Fibroblast of upper back skin (primary cell): Measurements from ENCODE around the gene MAP2K5.

Experiments
- DNase-seq: peaks from one replicate; pipeline ENCODE4 v3.0.0-alpha.2; 2013

Gene MAP2K5

GRCh38 chr15:67678993-67679392 is 136.5 kb downstream of the MAP2K5 start:
- DNase-seq: no peak

- peak; percentile 41 for DNase-seq
Observed at GRCh38 chr15:67680641-67681040, 138.1 kb downstream of the MAP2K5 start.

- peak; percentile 54 for DNase-seq
Observed at GRCh38 chr15:67685008-67685599, 142.6 kb downstream of the MAP2K5 start.

GRCh38 chr15:67685716-67686115 is 143.2 kb downstream of the MAP2K5 start:
- DNase-seq: no peak

- DNase-seq: peak; percentile 73
Observed at GRCh38 chr15:67690936-67691335, 148.4 kb downstream of the MAP2K5 start.

- DNase-seq: no peak
Observed at GRCh38 chr15:67691450-67691849, 148.9 kb downstream of the MAP2K5 start.

GRCh38 chr15:67692573-67692972 is 150.1 kb downstream of the MAP2K5 start:
- DNase-seq: no peak

GRCh38 chr15:67696087-67696486 is 153.6 kb downstream of the MAP2K5 start:
- DNase-seq: no peak

GRCh38 chr15:67700023-67700422 is 157.5 kb downstream of the MAP2K5 start:
- no peak for DNase-seq

- peak; percentile 34 for DNase-seq
Observed at GRCh38 chr15:67701669-67702068, 159.2 kb downstream of the MAP2K5 start.

GRCh38 chr15:67707520-67708283 is 165.2 kb downstream of the MAP2K5 start:
- DNase-seq: no peak

GRCh38 chr15:67708500-67708899 is 166.0 kb downstream of the MAP2K5 start:
- no peak for DNase-seq

GRCh38 chr15:67715170-67715569 is 172.7 kb downstream of the MAP2K5 start:
- peak; percentile 27 for DNase-seq

GRCh38 chr15:67716171-67716570 is 173.7 kb downstream of the MAP2K5 start:
- DNase-seq: no peak

GRCh38 chr15:67717776-67718175 is 175.3 kb downstream of the MAP2K5 start:
- DNase-seq: no peak

- DNase-seq: no peak
Observed at GRCh38 chr15:67719330-67719959, 176.9 kb downstream of the MAP2K5 start.

- no peak for DNase-seq
Observed at GRCh38 chr15:67720556-67721175, 178.2 kb downstream of the MAP2K5 start.

- DNase-seq: no peak
Observed at GRCh38 chr15:67722030-67722817, 179.7 kb downstream of the MAP2K5 start.

- no peak for DNase-seq
Observed at GRCh38 chr15:67723294-67724024, 181.0 kb downstream of the MAP2K5 start.

GRCh38 chr15:67724691-67725375 is 182.3 kb downstream of the MAP2K5 start:
- DNase-seq: no peak

- no peak for DNase-seq
Observed at GRCh38 chr15:67730135-67730534, 187.6 kb downstream of the MAP2K5 start.
